DND-41 (cell line): ENCODE data around the gene SLC25A14.

Experiments
- CTCF ChIP-seq: IDR thresholded peaks from 2 replicates; pipeline ENCODE4 v1.5.1; 2012; ENCODE audit warnings: borderline replicate concordance, low read length, moderate library complexity, mild to moderate bottlenecking; ENCODE audit not compliant: poor library complexity, severe bottlenecking; ENCODE audit errors: extremely low read depth
- EZH2 ChIP-seq: IDR thresholded peaks from 3 replicates; pipeline ENCODE4 v1.6.1; 2012; ENCODE audit warnings: borderline replicate concordance, low read depth, mild to moderate bottlenecking, moderate library complexity, low read length, inconsistent platforms; ENCODE audit not compliant: severe bottlenecking

GRCh38 chrX:130336531-130336930 lies 3.2 kb upstream of the SLC25A14 start:
- no peak for TF ChIP-seq CTCF
- no peak for TF ChIP-seq EZH2
